Activated CD4-positive, CD25-positive, alpha-beta regulatory T cell treated with anti-CD3 and anti-CD28 coated beads, Interleukin-2, amount 50 U/mL, for 24 hours (primary cell): ENCODE results near the gene CPLX1.

Experiments
- ATAC-seq, 2 donors: fragments of 150-1000 bp; cut with Tn5 transposase; one replicate each; pipeline ENCODE4 v1.10.0; 2021; ENCODE audit warnings: mild to moderate bottlenecking in 1 of 2, moderate library complexity in 1 of 2

Gene CPLX1

GRCh38 chr4:825971-826330, at the start of gene CPLX1:
TSS of gene CPLX1 (minus strand) at chr4:826129. CDS start at chr4:824522, 1,607 bp downstream.
- ATAC-seq, result no peak

GRCh38 chr4:874971-875817, 49.3 kb upstream of the CPLX1 start:
- no peak for ATAC-seq

GRCh38 chr4:874056-874455, 48.1 kb upstream of the CPLX1 start:
- no peak for ATAC-seq

DNA sequence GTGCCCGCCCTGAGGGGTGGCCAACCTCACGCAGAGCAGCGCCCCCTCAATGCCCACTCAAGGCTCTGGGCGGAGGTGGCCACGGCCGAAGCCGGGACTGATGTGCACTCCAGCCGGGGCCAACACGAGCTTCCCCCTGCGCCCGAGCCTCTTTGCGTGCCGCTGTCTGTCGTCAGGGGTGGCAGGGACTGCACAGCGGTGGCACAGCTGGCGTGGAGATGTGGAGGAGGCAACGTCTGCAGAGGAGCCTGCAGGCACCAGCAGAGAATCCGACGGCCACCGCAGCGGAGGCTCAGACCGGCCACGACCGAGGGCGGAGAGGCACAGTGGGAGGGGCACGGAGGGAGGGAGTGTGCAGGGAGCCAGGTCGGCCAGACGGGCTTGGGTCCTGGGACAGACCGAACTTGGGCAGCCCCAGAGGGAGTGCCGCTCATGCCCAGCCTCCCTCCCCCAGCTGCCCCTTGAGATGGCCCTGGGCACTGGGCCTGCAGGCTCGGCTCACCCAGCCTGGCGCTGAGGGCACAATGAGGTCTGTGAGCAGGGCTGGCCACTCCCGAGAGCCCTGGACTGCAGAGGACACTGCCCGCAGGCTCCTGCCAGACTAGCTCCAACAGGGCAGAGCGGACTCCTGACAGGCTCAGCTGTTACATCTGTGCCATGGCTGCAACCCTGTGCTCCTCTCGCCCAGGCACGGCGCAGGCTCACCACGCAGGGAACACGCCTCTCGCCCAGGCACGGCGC, 46.5 kb upstream of the CPLX1 start:
- no peak for ATAC-seq

DNA sequence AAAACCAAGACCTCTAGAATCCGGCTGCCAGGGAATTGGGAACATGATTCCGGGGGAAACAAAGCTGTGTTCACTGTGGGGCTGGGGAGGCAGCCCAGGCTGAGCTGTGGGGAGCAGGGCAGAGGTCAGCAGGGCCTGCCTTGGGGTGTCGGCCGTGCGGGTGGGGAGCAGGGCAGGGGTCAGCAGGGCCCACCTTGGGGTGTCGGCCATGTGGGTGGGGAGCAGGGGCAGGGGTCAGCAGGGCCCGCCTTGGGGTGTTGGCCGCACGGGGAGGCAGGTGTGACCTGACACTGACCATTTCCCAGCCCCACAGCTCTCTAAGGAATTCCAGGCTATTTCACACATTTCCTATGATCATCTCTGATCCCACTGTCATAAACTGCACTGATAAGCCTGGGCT, 45.6 kb upstream of the CPLX1 start:
- no peak for ATAC-seq

DNA sequence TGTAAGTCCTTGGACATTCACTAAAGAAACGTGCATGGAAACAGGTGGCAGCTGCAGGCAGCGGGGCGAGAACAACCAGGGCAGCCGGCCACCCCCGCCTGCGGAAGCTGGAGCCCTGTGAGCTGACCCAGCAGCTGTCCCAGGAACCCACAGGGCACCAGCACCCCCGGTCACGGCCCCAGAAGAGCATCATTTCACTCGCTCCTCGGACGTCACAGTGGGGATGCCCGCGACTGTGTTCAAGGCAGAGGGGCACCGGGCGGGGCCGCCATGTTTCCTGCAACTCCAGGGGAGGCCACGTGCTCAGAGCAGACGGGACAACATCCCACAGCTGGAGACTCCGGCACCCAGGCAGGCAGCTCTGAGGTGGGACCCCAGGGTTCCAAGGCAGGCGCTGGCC, 45.0 kb upstream of the CPLX1 start:
- no peak for ATAC-seq

GRCh38 chr4:869776-870175, 43.8 kb upstream of the CPLX1 start:
- no peak for ATAC-seq

- no peak for ATAC-seq
Observed at GRCh38 chr4:868421-868820, 42.5 kb upstream of the CPLX1 start.

- no peak for ATAC-seq
Observed at GRCh38 chr4:867526-868250, 41.8 kb upstream of the CPLX1 start.

GRCh38 chr4:866761-867390, 40.9 kb upstream of the CPLX1 start:
- peak in 1 of 2 donors; percentile 41 for ATAC-seq

DNA sequence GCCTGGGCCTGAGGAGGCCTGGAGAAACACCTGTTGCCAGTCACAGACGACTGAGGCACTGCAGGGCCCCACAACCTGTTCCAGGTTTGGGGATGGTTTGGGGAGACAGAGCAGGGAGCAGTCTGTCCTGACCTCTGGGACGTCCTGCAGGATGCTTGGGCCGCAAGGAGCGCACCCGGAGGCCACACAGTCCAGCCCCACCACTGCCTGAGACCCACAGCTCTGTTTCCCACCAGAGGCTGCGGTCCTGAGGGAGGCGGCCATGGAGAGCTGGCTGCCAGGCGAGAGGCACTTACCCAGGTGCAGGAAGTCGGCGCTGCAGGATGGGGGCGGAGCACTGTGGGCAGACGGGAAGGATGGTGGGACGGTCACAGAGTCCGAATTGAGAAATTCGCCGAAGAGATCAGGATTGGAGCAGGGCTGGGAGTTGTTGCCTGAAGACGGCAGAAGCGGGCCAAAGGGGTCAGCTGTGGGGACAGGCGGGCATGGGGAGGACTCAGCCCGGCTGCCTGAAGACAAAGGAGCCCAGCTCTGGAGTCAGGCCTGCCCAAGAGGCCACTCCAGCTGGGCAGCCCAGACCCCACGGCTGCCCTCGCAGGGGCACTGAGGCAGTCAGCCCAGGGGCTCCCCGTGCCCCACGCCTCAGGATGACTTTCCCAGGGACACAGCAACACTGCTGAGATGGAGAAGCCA, 40.3 kb upstream of the CPLX1 start:
- ATAC-seq, result no peak

DNA sequence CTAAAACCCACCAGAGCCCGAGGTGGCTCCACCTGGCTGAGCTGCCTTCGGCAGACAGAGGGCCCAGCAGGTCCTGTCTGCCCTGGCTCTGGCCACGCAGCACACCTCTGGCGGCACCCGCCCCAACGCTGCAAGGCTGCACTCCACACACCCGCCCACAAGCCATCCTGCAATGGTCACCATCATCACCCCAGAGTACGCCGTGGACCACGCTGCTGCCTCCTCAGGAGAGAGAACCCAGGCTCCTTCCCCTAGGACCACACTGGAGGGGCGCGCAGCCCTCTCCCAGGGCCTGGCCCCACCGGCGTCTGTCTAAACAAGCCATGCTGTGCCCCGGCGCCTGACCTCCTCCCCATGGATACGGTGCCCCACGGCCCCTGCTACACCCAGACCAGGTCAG, 39.6 kb upstream of the CPLX1 start:
- no peak for ATAC-seq

DNA sequence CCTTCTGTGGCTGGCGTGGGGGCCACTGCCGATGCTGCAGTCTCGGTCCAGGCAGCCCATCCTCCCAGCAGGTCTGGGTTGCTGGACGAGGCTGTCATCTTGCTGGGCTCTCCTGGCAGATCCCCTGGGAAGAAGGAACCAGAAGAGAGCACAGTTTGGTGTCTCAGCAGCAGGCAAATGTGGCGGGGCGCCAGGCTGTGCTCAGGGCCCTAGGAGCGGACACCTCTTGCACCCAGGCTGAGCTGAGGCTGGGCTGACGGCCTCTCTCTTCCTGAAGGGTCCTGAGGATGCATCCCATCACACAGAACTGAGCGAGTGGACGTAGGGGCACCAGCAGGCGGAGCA, 39.2 kb upstream of the CPLX1 start:
- no peak for ATAC-seq

- no peak for ATAC-seq
Observed at GRCh38 chr4:864456-865120, 38.7 kb upstream of the CPLX1 start.

DNA sequence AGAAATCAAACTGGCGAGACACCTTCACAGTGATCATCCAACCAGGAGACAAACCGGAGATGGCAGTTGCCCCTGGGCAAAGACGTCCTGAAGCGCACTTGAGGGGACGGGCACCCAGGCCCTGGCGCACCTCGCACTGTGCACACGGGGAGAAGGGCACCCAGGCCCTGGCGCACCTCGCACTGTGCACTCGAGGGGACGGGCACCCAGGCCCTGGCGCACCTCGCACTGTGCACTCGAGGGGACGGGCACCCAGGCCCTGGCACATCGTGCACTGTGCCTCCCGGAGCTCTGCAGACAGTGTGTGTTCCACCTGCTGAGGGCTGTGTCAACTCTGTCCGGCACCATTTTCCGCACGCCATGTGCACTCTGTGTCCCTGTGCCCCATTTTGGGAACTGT, 34.6 kb upstream of the CPLX1 start:
- no peak for ATAC-seq

- no peak for ATAC-seq
Observed at GRCh38 chr4:859496-859895, 33.6 kb upstream of the CPLX1 start.

DNA sequence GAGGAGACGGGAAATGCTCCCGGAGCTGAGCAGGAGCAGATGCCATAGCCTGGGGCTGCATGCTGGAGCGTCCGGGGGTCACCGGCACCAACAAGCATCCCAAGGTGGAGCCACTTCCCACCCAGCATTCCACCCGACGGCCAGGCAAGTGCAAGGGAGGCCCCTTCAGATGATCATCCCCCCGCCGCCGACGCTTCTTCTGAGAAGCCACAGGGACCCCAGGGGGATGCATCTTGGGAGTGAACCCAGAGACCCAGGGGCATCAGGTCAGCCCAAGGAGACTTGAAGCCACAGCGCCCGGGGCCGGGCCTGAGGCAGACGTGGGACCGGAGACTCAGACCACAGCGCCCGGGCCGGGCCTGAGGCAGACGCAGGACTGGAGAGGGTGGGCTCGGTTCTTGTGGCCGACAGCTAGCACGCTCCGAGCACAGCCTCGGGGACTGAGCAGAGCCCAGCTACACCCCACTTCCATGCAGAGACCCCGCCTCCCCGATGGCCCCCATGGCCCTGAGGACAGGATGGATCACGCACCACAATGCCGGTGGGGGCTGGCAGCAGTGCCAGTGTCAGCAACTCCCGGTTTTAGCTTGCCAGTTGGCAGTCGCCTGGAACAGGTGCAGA, 33.0 kb upstream of the CPLX1 start:
- ATAC-seq, result no peak

DNA sequence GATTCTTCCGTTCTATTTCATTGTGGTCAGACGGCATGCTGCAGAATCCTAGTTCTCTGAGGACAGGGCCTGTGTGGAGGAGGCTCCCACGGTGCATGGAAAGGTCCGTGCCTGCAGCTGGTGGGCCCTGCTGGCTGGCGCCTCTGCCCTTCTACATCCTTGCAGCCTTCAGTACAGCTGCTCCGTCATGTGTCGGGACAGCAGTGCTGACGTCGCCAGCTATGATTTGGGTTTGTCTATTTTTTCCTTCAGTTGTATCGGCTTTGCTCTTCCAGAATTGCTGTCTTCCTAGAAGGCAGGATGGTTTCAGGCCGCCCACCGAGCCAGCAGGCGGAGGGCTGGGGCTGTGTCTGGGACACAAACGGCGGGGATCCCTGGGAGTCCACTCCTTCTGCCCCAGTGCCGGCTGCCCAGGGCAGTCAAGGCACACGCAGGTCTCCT, 32.1 kb upstream of the CPLX1 start:
- ATAC-seq, result no peak

DNA sequence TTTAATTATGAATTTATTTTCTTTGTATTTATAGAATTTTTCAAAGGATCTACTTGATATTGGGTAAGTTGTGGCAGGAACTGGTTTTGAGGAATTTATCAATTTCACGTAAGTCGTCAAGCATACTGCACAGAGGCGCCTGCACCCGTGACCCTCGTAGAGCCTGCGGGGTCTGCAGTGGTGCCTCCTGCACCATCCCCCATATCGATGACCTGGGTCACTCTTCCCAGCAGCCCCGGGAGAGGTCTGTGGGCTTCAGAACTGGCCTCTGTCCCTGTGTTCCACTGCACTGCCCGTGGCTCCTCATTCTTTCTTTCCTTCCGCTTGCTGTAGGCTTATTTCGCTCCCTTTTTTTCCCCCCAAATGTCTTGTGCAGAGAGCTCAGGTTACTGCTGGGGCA, 31.5 kb upstream of the CPLX1 start:
- no peak for ATAC-seq

- ATAC-seq, result peak; percentile 21 to 48
Observed at GRCh38 chr4:856225-856901, 30.4 kb upstream of the CPLX1 start.

DNA sequence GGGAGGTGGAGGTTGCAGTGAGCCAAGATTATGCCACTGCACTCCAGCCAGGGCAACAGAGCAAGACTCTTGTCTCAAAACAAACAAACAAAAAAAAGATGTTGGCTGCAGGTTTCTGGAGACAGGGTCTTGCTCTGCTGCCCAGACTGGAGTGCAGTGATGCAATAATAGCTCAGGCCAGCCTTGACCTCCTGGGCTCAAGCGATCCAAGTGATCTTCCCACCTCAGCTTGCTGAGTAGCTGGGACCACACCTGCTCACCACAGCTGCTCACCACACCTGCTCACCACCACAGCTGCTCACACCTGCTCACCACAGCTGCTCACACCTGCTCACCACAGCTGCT, 29.9 kb upstream of the CPLX1 start:
- ATAC-seq, result no peak
